HL-60 (cell line): ENCODE data around the gene IFI44L.

Source experiments
- POLR2AphosphoS5 ChIP-seq: IDR thresholded peaks from 2 replicates; pipeline ENCODE4 v1.6.1; 2012; ENCODE audit warnings: low read depth
- TF ChIP-seq, protein P1 (sequence below): IDR thresholded peaks from one replicate; pipeline ENCODE4 v1.5.1; 2011; ENCODE audit warnings: low read length, control low read depth, inconsistent platforms; ENCODE audit not compliant: insufficient read depth

DNA sequence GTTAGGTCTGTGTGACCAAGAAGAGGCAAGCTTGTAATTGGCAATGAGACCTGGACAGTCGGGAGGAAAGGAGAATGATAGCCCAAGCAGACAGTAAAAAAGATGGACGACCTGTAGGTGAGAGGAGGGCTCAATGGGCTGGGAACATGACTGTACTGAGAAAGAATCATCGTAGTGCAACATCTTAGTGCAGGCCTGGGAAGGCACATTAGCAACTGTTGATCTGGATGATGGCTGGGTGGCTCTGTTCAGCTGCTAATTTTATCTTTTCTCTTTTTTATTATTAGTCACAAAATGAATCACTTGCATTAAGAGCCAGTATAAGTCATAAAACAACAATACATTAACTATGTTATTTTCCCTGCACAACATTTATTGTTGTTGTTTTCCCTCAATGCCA is 62.2 kb downstream of the IFI44L start:
- TF ChIP-seq POLR2AphosphoS5, result no peak
- TF ChIP-seq, protein P1, sequence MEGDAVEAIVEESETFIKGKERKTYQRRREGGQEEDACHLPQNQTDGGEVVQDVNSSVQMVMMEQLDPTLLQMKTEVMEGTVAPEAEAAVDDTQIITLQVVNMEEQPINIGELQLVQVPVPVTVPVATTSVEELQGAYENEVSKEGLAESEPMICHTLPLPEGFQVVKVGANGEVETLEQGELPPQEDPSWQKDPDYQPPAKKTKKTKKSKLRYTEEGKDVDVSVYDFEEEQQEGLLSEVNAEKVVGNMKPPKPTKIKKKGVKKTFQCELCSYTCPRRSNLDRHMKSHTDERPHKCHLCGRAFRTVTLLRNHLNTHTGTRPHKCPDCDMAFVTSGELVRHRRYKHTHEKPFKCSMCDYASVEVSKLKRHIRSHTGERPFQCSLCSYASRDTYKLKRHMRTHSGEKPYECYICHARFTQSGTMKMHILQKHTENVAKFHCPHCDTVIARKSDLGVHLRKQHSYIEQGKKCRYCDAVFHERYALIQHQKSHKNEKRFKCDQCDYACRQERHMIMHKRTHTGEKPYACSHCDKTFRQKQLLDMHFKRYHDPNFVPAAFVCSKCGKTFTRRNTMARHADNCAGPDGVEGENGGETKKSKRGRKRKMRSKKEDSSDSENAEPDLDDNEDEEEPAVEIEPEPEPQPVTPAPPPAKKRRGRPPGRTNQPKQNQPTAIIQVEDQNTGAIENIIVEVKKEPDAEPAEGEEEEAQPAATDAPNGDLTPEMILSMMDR, result no peak
